GM20000 (cell line): ENCODE measurements around the gene TNFSF11.

Experiments used
- DNase-seq: peaks from one replicate; pipeline ENCODE4 v3.0.0; 2012; ENCODE audit warnings: low spot score
- TF ChIP-seq, protein P1 (sequence below): IDR thresholded peaks from 2 replicates; pipeline ENCODE4 v1.5.1; 2012; ENCODE audit warnings: mild to moderate bottlenecking, control low read depth; ENCODE audit errors: extremely low read depth, missing control alignments

Gene TNFSF11

DNA sequence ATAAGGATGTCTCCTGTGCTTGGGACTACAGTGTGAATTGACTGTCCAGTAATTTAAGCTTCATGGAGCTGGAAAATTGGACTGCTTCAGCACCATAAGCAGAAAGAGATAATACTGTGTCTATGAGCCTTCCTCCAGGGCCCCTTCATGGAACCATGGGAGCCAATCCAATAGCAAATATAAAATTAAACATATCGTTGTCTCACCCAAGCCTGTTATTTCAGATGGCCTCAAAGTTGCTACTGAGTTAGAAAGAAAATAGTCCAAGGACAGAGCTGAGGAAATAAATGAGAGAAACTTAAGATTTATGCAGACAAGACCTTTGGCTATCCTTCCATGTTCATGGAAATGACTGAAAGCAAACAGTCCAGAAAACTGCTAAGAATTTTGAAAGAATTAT is 57.2 kb downstream of the TNFSF11 start:
- no peak for DNase-seq
- TF ChIP-seq, protein P1, sequence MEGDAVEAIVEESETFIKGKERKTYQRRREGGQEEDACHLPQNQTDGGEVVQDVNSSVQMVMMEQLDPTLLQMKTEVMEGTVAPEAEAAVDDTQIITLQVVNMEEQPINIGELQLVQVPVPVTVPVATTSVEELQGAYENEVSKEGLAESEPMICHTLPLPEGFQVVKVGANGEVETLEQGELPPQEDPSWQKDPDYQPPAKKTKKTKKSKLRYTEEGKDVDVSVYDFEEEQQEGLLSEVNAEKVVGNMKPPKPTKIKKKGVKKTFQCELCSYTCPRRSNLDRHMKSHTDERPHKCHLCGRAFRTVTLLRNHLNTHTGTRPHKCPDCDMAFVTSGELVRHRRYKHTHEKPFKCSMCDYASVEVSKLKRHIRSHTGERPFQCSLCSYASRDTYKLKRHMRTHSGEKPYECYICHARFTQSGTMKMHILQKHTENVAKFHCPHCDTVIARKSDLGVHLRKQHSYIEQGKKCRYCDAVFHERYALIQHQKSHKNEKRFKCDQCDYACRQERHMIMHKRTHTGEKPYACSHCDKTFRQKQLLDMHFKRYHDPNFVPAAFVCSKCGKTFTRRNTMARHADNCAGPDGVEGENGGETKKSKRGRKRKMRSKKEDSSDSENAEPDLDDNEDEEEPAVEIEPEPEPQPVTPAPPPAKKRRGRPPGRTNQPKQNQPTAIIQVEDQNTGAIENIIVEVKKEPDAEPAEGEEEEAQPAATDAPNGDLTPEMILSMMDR, result no peak

DNA sequence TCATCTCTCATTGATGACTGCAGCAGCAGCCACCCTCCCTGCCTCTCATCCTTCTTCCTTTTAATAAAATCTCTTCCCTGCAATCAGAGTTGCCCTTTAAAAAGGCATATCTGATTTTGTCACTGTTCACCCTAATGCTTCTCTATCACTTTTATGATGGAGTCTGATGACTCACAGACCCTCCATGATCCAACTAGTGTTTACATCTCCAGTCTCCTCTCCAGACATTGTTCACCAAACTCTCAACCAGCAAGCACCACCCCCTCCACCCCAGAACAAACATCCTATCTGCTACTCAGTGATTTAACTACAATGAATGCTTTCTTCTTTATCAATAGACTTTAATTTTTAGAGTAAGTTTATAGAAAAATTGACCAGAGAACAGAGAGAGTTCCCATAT is 59.5 kb downstream of the TNFSF11 start:
- DNase-seq, result no peak
- TF ChIP-seq, protein P1, result no peak

DNA sequence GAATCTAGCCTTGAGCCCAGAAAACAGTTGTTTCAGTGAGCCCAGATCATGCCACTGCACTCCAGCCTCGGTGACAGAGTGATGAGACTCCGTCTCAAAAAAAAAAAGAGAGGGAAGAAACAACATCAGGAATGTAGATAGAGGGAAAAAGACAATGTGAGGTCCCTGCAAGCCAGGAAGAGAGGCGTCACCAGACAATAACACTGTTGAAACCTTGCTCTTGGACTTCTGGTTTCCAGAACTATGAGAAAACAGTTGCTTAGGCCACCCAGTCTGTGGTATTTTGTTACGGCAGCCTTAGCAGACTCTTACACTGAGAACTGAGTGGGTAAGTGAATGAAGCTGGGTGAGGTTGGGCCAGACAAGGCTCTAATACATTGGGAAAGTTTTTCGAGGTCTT is 64.1 kb downstream of the TNFSF11 start:
- TF ChIP-seq, protein P1, result no peak
- no peak for DNase-seq

DNA sequence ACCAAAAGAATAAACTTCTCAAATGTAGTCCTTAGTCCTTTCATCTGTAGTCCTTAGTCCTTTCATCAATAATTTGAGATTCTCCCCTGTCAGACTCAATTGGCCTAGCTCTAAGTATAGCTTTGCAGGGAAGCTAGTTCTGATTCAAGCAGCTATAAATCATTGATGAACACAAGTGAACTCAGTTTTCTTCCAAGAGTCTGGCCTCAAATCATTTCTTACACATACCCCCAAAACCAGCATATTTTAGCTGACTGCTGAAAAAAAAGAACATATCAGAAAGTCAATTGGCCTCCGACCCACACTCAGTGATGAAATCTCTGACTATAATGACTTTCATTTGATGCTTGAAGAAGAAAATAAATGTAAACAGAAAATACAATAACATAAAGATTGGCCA is 64.9 kb downstream of the TNFSF11 start:
- DNase-seq, result no peak
- TF ChIP-seq, protein P1, result no peak

DNA sequence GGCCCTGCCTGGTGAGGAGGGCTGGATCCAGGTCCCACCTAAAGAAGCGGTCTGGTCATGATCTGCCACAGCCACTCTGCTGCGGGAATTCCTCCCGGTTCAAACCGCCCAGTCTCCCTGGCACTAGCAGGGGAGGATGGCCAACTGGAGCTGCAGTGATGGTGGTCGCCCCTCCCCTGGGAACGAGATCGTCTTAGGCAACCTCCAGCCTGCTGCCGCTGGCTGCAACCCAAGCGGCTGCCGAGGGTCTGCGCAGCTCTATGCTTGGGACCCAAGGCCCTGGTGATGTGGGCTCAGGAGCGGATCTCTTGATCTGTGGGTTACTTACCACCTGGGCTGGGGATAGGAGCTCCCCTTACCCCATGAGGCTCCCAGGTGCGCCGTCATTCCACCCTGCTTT is 69.1 kb downstream of the TNFSF11 start:
- TF ChIP-seq, protein P1, result no peak
- no peak for DNase-seq

DNA sequence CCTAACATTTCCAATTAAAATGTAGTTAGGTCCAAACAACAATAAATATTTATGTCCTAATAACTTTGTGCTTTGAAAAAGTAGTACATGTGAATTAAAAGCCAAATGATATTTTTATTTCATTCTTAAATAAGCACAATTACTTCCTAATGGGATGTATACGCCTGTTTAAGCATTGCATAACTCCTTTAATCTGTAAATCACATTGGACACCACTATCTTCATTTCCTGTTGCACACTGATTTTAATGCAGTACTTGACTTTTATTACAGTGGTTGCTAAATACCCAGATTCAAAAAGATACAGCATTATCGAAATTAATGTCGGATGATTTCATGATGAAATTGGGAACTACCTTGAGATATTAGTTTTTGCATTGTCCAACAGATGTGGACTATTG is 70.9 kb downstream of the TNFSF11 start:
- TF ChIP-seq, protein P1, result no peak
- DNase-seq, result no peak

DNA sequence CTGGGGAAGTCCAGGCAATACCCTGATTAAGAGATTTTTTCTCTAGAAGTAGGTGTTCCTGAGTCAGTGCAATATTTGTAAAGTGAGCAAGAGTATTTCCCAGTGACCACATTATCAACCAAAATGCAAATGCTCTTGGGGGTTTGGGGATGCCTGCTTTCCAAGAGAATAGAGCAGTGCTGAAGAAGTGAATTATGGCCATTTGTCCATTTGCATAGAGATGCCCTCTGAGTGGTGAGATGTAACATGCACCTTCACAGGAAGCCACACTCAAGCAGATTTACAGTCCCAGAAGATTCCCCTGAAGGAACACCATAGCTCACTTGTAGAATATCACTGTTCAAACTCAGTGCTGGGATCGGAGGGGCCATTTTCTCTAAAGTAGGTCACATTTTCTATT is 71.8 kb downstream of the TNFSF11 start:
- DNase-seq, result no peak
- TF ChIP-seq, protein P1, result no peak
